ENCODE results near the gene HTRA3.

The HTRA3 gene

DNA sequence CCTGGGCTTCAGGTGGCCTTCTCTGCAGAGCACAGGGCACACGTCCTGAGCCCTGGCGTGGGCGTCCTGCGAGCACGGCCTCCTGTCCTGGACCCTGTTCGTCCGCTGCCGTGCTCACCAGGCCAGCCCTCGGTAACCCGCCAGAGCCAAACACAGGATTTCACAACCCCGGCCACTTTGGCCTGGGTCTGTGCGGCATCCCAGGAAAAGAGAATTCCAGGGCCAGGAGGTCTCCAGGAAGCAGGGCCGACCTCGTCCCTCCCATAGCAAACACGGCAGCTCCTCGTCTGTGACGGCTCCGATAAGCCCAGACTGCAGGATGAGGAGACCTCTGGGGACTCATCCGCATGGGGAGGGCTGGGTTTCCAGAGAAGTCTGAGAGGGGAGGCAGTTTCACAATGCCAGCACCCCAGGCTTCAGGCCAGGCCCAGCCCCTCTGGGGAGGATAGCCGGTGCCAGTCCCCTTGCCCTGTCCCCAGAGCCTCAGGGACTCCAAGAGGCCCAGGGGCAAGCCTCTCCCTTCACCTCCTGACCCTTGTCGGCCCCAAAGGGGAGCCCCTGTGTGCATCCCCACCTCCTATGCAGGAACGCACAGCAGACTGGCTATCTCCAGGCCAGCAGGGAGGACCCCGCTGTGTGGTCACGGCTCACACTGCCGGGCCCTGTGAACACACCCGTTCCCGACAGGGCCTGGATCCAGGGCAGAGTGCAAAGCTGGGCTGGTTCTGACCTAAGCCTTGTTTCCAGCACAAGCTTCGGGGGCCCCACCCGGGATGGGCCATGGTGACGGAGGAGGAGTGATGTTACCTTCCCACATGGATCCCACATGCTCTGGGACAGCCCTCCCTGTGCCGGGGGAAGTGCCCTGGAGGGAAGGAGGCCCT lies 22.3 kb upstream of the HTRA3 start:
- no peak for DNase-seq (ENCODE audit: low read depth in 2 of 2)

DNA sequence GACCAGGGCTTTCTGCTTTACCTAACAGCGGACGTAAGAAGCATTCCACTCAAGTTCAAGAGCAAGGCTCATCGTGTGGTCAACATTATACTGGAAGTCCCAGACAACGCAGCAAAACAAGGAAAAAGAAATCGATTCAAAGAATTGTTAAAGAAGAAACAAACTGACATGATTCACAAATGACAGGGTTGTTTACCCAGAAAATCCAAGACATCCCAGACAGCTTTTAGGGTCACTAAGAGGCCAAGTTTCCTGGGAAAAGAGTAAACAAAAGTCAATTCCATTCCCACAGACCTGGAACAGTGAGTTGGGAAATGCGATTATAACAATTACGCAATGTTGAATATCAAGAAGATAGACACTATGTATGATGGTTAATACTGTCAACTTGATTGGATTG lies 21.5 kb upstream of the HTRA3 start:
- no peak for DNase-seq (ENCODE audit: low read depth in 2 of 2)

DNA sequence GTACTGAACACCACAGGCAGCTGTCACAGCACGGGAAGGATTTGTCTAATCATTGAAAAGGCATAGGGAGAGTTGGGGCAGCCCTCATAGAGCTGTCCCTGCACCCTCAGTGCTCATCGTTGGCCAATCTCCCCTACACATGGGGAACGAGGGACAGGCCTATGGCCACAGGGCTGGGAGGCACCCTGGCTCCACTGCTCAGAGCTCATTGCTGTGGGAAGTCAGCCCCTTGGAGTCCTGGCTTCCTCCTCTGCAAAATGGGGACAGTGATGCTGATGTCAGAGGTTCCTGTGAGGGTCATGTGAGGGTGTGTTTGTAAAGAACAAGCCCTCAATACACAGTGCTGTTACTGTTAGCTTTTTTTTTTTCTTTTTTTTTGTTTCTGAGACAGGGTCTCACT lies 19.3 kb upstream of the HTRA3 start:
- no peak for DNase-seq (ENCODE audit: low read depth in 2 of 2)

DNA sequence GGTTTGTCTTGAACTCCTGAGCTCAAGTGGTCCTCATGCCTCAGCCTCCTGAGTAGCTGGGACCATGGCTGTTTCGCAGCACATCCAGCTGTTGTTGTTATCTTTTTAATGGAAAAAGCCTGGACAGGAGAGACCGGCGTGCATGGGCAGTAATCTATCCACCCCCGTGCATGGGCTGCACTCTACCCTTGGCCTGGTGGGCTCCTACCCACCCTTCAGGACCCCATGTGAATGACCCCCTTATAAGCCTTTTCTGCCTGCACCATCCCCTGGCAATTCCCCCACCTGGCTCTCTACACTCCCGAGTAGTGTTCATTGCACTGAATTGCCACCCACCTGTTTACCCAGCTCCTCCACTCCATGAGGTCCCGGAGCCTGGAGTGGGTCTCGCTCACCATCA lies 18.9 kb upstream of the HTRA3 start:
- no peak for DNase-seq (ENCODE audit: low read depth in 2 of 2)

DNA sequence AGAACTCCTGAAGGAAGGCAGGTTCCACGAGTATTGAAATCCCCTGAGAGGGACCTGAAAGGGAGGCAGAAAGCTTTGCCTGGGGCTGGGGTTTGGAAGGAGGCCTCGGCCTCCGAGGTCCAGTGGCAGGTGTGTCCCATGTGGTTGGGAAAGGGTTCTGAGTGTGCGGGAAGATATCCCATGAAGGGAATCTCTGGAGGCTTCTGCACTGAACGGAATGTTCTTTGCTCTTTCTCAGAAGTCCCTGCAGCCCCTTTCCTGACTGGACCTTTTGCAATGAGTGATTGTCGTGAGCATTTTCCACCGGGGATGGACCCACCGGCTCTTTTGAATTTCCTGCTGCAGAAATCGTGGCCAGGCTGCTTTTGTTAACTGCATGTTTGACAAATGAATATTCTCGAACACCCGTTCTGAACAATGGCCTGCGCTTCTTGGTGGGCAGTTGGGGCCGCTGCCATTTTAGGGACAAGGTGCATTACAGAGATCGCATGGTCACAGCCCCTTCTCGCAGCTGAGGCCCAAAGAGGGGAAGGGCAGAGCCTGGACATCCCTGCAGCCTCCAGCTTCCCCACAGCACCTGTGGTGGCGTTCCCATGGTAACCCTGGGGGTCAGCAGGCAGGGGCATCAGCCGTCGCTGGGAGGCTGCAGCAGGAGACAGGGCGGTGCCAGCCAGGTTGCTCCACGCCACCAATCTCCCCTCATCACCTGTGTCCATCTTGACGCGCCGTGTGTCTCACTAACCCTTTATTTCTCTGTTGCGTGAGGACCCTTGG lies 18.3 kb upstream of the HTRA3 start:
- DNase-seq (ENCODE audit: low read depth in 2 of 2), result no peak

DNA sequence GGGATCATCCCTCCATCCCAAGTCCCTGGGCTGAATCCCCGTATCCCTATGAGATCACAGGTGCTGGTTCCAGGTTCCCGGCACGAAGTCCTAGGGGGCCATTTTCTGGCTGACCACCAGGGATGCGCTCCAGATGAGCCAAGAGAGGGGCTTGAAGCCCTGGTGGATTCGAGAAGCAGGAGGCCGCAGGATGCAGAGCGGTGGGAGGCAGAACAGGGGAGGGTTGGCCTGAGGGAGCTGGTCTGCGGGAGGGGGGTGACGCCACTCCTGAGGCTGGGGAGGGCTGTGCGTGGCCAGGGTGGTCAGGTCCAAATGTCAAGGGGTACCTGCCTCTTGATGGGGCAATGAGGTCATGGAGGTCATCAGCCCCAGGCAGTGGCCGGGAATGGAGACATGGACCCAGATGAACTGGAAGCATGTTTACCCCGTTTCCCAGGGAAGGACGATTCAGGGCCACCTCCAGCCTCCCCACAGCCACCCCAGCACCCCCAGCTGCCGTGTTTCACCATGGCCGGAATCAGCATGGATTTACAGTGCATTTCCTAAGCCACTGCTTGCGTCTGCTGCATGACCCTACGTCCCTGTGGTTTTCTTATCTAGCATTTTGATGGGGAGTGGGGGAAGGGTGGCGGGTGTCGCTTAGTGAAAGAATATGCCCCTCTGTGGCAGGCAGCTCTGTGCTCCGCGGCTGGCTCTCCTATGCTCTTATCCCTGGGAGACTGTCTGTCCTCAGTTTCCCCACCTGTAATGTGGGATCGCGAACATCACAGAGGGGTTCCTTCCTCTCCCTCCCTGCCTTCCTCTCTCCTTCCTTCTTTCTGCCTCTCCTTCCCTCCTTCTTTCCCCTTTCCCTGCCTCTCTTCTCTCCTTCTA lies 17.0 kb upstream of the HTRA3 start:
- no peak for DNase-seq (ENCODE audit: low read depth in 2 of 2)

DNA sequence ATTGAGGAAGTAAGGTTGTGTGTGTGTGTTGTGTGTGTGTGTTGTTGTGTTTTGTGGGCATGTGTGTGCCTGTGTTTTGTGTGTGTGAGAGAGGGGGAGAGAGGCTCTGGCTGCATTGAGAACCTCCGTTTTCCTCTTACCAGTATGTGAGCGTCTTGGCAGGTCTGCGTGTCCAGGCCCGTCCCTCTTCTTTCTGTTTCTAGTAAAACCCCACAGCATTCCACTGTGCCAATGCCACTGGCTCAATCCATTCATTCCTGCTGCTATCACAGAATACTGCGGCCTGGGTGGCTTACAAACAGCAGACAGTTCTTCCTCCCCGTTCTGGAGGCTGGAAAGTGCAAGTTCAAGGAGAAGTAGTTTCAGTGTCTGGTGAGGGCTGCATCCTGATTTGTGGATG lies 15.5 kb upstream of the HTRA3 start:
- DNase-seq (ENCODE audit: low read depth in 2 of 2), result no peak

DNA sequence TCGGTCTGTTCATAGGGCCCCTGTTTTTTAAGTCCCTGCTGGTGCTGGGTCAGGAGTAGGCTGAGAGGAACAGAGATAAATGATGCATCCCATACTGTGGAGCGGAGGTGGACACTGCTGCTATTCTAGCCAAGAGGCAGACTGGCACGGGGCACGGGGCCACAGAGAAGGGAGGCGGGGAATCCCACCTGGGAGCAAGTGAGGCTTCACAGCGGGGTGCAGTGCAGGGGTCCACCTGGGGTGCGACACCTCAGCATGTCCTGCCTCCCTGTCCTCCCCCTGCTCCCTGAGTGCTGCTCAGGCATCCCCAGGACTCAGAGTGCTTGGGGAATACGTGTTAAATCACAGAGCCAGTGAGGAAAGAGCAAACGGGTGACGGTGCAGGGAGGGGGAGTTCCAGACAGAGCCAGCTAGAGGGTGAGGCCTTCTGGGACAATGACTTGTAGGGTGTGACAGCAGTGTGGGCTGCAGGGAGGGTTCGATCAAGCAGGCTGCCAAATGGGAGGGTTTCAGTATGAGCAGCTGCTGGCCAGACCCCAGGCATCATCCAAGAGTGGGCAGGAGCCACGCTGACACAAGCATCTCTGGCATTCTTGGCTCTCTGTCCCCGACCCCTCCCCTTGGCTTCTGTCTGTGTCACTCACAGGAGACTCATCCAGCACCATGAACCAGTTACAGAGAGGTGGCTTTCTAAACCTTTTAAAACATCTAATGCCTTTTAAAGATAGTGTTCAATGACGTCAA lies 13.7 kb upstream of the HTRA3 start:
- no peak for DNase-seq (ENCODE audit: low read depth in 2 of 2)

DNA sequence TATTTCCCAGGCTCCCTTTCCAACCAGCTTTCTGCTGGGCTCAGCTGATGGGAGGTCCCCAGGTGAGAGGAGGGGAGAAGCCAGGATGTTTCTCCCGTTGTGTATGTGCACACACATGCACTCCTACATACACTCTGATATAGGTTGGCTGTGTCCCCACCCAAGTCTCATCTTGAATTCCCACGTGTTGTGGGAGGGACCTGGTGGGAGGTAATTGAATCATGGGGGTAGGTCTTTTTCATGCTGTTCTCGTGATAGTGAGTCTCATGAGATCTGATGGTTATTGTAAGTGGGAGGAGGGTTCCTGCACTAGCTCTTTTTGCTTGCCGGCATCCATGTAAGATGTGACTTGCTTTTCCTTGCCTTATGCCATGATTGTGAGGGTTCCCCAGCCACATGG lies 11.7 kb upstream of the HTRA3 start:
- DNase-seq (ENCODE audit: low read depth in 2 of 2), result no peak

DNA sequence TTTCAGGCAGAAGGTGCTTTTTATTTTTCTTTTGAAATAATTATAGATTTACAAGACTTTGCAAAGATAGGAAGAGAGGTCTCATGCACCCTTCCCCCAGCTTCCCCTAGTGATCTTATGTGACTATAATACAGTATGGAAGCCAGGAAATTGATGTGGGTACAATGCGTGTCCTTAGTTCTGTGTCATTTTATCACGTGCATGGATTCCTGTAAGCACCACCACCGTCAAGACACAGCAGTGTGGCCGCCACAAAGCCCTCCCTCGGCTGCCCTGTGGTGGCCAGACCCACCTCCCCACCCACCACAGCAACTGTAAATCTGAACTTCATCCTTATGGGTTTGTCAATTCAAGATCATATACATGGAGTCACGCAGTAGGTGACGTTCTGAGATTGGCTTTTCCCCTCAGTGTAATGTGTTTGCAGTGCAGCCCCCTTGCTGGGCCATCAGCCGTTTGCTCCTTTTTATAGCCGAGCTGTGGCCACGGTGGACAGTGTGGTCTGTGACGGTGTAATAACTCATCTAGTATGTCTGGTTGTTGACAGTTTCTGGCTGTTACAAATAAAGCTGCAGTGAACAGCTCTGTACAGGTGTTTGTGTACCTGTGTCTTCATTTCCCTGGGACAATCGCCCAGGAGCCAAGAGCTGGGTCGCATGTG lies 10.9 kb upstream of the HTRA3 start:
- DNase-seq (ENCODE audit: low read depth in 2 of 2), result no peak

DNA sequence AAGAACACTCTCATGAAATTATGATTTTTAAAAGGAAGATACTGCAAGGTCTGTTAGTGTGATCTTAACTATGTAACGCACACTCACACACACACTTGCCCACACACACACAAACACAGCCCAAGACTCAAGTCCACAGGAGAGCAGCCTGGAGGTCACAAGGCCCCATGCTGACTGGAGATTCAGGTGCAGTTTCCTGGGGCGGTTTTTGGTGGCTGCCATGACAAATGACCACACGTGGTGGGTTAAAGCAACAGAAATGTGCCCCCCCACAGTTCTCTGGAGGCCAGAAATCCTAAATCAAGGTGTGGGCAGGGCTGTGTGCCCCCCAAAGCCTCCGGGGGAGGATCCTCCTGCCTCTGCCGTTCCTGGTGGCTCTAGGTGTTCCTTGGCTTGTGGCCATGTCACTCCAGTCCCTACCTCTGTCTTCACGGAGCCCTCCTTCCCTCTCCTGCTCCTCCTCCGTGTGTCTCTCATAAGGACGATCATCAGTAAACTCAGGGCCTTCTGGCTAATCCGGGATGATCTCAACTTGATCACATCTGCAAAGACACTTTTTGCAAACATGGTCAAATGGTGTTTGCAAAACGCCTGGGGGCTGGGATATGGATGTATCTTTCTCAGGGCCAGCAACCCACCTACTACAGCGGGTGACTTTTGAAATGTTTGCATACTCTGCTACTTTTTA lies 9.7 kb upstream of the HTRA3 start:
- DNase-seq (ENCODE audit: low read depth in 2 of 2), result no peak

DNA sequence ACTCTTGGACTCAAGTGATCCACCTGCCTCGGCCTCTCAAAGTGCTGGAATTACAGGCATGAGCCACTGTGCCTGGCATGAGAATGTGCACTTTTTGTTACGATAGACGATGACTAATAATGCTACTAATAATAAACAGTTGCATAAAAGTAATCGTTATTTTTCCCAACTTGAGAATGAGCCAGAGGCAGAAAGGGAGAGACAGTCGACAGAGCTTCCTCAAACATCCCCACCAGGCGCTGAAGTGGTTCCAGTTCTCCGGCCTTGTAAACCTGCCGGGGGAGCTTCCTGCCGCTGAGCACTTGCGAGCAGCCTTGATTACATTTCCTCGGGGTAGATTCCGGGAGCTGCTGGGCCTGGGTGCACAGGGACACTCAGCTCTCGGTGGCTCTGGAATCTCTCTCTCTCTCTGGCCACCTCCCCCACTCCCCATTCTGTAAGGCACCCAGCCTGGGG lies 8.9 kb upstream of the HTRA3 start:
- DNase-seq (ENCODE audit: low read depth in 2 of 2), result no peak

DNA sequence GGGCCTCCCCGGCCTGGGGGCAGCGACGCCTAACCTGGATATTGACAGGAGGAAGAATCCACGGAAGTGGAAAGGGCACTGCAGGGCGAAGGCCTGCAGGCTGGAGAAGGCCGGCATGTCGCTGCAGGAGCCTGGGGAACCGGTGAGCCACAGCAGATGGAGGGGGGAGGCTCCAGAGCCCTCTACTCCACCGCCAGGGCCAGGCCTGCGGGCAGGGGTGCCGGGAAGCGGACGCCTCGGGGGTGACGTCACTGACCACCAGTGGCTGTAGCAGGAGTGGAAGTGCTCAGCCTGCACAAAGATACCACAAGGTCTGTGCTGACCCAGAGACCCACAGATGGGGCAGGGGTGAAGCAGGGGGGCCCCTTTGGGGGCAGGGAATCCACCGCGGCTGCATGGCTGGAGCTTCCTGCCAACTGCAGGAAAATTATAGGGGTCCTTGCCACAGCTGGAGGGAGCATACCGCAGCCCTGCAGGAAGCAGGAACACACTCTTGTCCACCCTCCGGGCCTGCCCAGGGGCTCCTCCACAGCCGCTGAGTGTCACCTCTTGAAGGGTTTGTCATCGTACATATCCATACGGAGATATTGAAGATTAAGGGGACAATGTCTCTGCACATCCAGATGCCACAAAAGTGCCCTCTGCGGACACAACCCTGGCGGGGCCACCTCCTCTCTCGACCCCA lies 7.6 kb upstream of the HTRA3 start:
- DNase-seq (ENCODE audit: low read depth in 2 of 2), result no peak

DNA sequence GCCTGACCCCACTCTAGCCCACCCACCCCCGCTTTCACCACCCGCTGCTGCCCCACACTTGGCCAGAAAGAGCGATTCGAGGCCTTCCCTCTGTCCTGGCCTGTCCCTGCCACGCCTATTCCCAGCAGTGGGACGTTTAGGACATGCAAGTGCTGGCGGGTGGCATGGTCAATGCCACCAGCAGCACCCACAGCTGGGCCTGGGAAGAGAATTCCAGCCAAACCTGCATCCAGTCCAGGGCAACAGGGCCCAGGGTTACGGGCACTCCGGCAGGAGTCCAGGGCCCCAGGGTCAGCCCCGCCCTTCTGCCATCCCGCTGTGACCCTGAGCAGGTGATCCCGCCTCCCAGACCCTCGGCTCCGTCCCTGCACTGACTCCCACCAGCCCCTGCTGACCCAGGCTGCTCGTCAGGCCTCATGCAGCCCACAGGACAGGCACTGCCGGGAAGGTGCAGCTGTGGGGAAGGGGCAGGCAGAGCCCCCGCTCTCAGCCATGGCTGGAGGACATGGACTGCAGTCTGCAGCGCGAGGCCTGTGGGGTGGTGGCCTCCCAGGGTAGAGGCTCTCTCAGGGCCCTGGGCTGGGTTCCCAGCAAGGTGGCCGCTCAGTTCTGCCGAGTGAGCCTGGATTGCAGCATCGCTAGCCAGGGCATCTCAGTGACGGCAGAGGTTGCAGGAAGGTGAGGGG lies 6.8 kb upstream of the HTRA3 start:
- DNase-seq (ENCODE audit: low read depth in 2 of 2), result no peak

DNA sequence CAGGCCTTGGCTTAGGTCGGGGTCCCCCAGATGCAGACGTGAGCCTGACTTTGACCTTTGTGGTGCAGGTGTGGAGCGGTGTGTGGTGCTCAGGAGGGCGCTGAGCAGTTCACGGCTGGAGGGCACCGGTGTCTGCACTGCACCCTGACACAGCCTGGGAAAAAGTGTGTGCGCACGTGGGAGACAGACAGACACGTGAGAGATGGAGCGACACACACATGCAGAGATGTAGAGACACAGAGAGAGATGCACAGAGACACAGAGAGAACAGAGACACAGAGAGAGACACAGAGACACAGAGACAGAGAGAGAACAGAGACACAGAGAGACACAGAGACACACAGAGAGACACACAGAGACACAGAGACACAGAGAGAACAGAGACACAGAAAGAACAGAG lies 6.2 kb upstream of the HTRA3 start:
- DNase-seq (ENCODE audit: low read depth in 2 of 2), result no peak

DNA sequence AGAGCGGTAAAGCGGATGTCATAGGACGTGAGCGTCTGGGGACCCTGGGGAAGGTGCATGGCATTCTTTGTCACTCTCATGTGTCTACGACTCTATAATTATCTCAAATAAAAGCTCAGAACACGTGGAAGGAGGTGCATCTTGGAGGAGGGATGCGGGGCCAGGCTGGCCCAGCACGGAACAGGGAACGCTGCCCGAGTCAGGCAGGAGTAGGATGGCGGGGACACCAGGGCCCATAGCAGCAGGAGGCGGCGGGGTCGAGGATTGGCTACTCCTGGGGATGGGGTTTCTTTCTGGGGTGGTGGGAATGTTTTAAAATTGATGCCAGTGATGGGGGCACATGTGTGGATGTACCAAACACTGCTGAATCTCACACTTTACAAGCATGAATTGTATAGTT lies 5.4 kb upstream of the HTRA3 start:
- no peak for DNase-seq (ENCODE audit: low read depth in 2 of 2)

DNA sequence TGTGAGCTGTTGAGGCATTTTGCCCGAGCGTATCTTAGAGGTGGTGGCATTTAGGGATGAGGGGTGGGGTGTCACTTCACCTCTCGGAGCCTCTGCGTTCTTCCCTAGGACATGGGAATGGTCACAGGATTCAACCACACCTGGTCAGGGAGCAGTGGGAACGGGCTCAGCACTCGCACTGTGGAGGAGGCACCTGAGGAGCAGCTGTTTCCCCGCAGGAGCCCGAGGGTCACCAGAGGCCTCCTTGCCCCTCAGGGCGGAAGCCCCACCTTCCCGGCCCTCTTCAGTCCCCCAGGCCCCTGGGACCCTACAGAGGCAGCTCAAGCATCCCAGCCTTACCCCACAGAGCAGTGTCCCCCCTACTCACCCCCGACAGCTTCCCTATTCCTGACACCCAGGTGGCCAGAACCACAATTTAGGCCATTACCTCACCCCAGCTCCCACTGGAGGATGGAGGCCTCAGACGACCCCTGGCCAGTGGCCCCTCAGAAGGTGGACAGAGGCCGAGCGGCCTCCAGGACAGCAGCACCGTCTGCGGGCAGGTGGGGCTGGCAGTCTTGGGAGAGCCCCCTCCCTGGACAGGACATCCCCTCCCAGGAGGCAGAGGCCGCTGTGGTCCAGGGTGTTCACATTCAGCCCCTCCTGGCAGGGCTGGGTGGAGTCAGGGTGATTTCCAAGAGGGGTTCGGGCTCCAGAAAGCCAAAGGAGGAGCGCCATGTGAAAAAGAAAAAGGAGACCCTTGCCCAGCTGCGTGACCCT lies 4.2 kb upstream of the HTRA3 start:
- DNase-seq (ENCODE audit: low read depth in 2 of 2), result no peak

DNA sequence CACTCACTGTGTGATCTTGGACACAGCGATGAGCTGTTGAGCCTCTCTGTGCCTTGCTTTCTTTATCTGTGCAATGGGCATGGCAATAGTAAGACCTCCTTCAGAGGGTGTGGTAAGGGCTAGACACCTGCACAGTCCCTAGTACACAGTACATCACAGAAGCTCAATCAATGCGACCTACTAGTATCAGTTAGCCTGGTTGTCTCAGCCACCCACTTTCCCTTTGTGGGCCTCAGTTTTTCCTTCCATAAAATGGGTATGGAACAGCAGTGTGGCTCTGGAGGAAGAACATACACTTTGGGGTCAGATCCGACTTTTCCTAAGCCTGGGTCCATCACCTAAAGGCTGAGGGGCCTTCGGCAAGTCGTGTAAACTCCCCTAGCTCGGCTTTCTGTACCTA lies 3.5 kb upstream of the HTRA3 start:
- DNase-seq (ENCODE audit: low read depth in 2 of 2), result no peak

Data from stimulated activated CD8-positive, alpha-beta memory T cell treated with anti-CD3 and anti-CD28 coated beads, Interleukin-7, amount 100 ng/mL, for 4 hours (primary cell).